NCI-H2029 (cell line): ENCODE results near the gene ARHGEF28.

ENCODE experiments used
- DNase-seq: peaks from one replicate; lab custom pipeline; 2025; lab: John Stamatoyannopoulos, UW

ARHGEF28 gene

DNA sequence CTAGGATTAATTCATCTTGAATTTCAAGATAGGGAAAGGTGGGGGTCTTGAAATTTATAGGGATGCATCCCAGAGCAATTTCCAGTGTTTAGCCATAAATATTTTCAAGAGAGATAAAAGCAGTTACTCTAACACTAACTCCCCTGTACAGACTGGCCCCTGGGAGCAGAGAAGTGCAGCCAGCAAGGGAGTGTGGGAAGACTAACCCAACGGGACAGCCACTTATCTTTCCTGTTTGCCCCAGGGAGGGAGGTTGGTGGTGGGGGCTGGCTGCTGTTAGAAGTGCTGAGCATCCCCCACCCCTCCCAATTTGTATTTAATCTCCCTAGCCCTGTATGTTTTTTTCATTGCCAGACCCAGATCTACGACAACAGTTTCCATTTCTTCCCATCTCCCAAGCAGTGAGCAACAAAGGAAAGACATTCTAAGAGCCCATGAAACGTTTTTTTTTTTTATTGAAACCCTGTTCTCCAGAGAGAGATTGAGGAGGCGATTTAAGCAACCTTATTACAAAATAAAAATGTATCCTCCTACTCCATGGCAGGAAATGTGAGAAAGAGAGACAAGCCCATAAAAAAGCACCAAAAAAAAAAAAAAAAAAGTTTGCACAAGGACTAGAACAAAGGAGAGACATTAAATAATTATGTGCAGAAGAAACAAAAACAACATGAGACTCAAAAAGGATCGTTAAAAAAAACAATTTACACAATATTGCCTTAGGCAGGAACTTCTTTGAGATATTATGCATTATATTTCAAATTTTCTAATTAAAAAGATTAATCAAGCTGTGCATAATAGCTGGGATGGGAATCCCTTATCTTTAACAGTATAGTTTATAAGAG, 343.4 kb downstream of the ARHGEF28 start:
- no peak for DNase-seq

DNA sequence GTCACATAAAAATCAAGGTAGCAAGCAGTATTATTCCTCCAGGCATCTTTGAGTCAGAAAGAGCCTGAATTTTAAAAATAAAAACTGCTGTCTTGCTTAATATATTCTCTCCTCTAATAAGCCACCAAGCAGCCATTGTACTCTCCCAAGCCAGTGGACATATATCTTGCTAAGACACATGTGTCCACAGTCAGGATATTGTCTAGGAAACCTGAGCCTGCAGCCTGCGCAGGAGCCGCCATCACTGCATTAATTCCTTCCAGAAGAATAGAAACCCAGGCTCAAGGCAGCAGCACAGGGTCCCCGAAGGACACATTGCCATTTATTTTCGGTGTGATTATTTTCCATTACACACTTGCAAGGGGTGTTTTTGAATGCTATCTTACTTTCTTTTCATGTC, 345.3 kb downstream of the ARHGEF28 start:
- no peak for DNase-seq

DNA sequence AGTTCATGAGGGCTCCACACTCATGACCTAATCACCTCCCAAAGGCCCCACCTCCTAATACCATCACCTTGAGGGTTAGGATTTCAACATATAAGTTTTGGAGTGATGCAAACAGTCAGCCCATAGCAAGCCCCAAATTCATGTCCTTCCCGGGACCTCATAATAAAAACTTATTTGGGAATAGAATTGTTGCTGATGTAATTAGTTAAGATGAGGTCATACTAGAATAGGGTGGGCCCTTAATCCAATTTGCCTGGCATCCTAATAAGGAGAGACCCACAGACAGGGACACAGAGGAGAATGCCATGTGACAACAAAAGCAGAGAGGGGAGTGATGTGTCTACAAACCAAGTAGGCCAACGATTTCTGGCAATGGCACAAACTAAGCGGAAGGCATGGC, 347.1 kb downstream of the ARHGEF28 start:
- DNase-seq = no peak

GRCh38 chr5:73974871-73975360, 348.9 kb downstream of the ARHGEF28 start:
- DNase-seq = no peak

DNA sequence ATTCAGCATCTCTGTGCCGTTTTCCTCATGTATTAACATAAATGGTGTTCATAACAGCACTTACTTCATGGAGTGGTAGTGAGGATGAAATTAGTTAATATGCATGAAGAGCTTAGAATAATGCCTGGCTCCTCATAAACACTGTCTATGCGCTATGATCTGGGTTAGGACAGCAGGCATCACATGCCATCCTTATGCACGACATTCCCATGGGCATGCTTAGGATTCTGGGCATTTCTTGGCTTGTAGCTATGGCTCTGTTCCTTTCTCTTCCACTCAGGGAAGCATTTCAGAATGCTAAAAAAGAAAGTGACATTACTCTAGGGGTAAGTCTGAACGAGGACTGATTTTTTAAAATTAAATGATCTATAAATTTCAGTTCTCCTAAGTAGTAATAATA, 349.8 kb downstream of the ARHGEF28 start:
- DNase-seq = no peak

GRCh38 chr5:73977146-73977545, 351.1 kb downstream of the ARHGEF28 start:
- no peak for DNase-seq

- no peak for DNase-seq
These were observed 353.3 kb downstream of the ARHGEF28 start for GRCh38 chr5:73979321-73979720.

DNA sequence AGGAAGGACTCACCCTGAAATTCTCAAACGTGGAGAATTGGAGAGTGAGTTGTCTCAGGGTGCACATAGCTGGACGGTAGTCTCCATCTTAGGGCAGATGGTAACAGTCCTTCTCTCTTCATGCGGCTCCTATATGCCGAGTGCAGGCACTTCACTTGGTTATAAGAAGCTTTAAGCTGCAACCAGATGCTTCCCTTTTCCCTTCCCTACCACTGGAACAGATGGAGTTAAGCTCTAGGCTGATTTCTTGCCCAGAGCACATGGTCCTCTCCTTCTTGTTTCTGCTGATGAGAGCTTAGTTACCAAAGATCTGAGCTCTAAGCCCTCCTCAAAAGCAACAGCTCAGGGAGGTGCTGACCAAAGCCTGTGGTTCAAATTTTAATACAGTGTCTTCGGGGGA, 355.7 kb downstream of the ARHGEF28 start:
- no peak for DNase-seq

GRCh38 chr5:73983644-73984043, 357.6 kb downstream of the ARHGEF28 start:
- no peak for DNase-seq

DNA sequence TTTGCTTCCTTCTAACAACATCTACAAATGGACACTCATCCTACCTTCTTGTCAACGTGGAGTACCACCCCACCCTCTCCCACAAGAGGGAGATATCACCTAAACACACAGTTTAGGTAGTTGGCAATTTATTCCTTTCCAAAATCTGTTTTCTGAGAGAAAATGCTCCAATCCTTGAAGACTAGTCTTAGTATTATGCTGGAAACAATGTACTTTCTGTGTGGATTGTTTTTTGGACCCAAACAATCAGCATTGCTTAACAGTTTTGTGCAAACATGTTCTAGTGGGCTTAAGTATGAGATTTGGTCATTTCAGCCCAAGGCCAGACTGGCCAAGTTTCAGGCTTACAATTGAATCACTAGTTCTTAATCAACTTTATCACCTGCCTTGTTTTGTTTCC, 359.1 kb downstream of the ARHGEF28 start:
- DNase-seq = peak; percentile 14

- no peak for DNase-seq
These were observed 360.7 kb downstream of the ARHGEF28 start for GRCh38 chr5:73986729-73987128.

DNA sequence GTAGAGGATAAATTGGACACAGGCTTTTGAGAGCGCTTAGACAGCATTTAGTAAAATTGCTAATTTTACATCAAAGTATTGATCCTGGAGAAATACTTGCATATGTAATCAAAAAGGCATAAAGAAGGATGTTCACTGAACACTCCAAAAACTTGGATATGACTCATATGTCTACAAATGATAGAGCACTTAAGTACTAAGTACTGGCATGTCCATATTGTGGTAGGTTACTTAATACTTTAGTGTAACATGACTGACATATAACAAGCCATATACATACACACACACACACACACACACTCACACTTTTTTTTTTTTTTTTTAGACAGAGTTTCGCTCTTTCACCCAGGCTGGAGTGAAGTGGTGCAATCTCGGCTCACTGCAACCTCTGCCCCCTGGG, 361.9 kb downstream of the ARHGEF28 start:
- DNase-seq = no peak

DNA sequence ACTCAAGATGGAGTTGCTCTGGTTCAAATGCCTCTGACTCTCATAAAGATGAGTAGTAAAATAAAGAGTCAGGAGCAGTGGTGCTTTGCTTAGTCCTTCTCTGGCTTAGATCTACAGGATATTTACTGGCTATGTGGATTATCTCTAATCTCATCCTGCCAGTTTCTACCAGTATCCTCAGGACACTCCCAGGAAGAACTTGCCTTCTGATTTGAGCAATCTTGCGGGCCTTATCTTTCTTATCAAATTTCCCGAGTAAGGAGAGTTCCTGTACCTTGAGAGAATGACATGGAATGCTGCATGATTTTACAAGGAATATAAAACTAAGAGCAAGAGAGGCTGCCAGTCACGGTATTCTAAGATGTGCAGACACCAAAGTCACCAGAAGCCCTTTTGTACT, 364.0 kb downstream of the ARHGEF28 start:
- no peak for DNase-seq
